ENCODE data around the gene ACOXL. TPM values are rescaled to one million over a fixed set of nuclear protein-coding genes. Genes with fewer than 3 reads are reported as not detected.

ACOXL gene
- total and polyA plus RNA-seq, 9 of the 15 experiments (the other 6 are each of a cell fraction or from before 2014, with no cell fraction given), result 0.31 to 0.56 TPM; not detected in 7

GRCh38 chr2:111162718-111163331 lies 430.5 kb downstream of the ACOXL start (continued):
- TF ChIP-seq HNRNPK (IDR thresholded peaks at IDR 0.05; ENCODE audit: low read depth, low read length, poor library complexity, severe bottlenecking) (no peak), NR2F6 (CRISPR knock-in tag; IDR thresholded peaks at IDR 0.05) (no peak), NCOA2 (IDR thresholded peaks at IDR 0.05; ENCODE audit: partially characterized antibody in 2 of 2) (peak in 1 of 2 experiments; percentile 55), PHF20 (IDR thresholded peaks at IDR 0.05; ENCODE audit: partially characterized antibody) (no peak), TRIM28 (IDR thresholded peaks at IDR 0.05) (no peak), POLR2B (IDR thresholded peaks at IDR 0.05; ENCODE audit: low read depth, partially characterized antibody) (no peak), GABPB1 (CRISPR knock-in tag; IDR thresholded peaks at IDR 0.05) (0 out of 2 replicates have a peak, but pooled peaks have one; percentile 30), TOE1 (IDR thresholded peaks at IDR 0.05; ENCODE audit: borderline replicate concordance) (no peak), TOE1 (CRISPR knock-in tag; IDR thresholded peaks at IDR 0.05; ENCODE audit: borderline replicate concordance, low read depth) (0 out of 2 replicates have a peak, but pooled peaks have one; percentile 28), ZNF318 (IDR thresholded peaks at IDR 0.05; ENCODE audit: borderline replicate concordance in 1 of 2, low read depth in 1 of 2) (no peak), ETS1 (conservative IDR thresholded peaks at IDR 0.05; ENCODE audit: control insufficient read depth, low read depth, low read length) (no peak), BCL6 (CRISPR knock-in tag; IDR thresholded peaks at IDR 0.05) (0 out of 2 replicates have a peak, but pooled peaks have one; percentile 21), KLF16 (IDR thresholded peaks at IDR 0.05) (peak; percentile 81), ZNF280A (IDR thresholded peaks at IDR 0.05; ENCODE audit: low read depth, partially characterized antibody) (no peak), ZNF436 (CRISPR knock-in tag; IDR thresholded peaks at IDR 0.05) (no peak)
- TF ChIP-seq, protein P1, sequence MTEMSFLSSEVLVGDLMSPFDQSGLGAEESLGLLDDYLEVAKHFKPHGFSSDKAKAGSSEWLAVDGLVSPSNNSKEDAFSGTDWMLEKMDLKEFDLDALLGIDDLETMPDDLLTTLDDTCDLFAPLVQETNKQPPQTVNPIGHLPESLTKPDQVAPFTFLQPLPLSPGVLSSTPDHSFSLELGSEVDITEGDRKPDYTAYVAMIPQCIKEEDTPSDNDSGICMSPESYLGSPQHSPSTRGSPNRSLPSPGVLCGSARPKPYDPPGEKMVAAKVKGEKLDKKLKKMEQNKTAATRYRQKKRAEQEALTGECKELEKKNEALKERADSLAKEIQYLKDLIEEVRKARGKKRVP (CRISPR knock-in tag; IDR thresholded peaks at IDR 0.05), result no peak

All from K562 (cell line).